T1000 (cell line): ENCODE results near the gene RBM22.
A peak's percentile ranks its signal among the peaks of the same experiment; 100 is the strongest.

ENCODE experiments used
- DNase-seq: peaks from one replicate; lab custom pipeline; 2025; ENCODE audit warnings: mixed read lengths; lab: John Stamatoyannopoulos, UW

RBM22 gene

GRCh38 chr5:150672237-150672883, 28.5 kb downstream of the RBM22 start:
- DNase-seq = no peak

GRCh38 chr5:150671509-150672236, 29.2 kb downstream of the RBM22 start:
- no peak for DNase-seq

GRCh38 chr5:150670948-150671310, 29.9 kb downstream of the RBM22 start:
- DNase-seq = no peak

- DNase-seq = no peak
Observed at GRCh38 chr5:150670275-150670947, 30.5 kb downstream of the RBM22 start.

GRCh38 chr5:150665044-150665443, 35.8 kb downstream of the RBM22 start:
- no peak for DNase-seq

- DNase-seq = no peak
Observed at GRCh38 chr5:150663936-150664335, 36.9 kb downstream of the RBM22 start.

GRCh38 chr5:150662731-150663516, 37.9 kb downstream of the RBM22 start:
- DNase-seq = no peak

- no peak for DNase-seq
Observed at GRCh38 chr5:150661821-150662596, 38.9 kb downstream of the RBM22 start.

GRCh38 chr5:150661086-150661485, 39.8 kb downstream of the RBM22 start, which contains the start of gene MYOZ3:
TSS of gene MYOZ3 (plus strand) at chr5:150661251. CDS start at chr5:150662942, 1,691 bp downstream.
- no peak for DNase-seq

GRCh38 chr5:150660108-150660831, 40.6 kb downstream of the RBM22 start:
- DNase-seq = no peak

- DNase-seq = no peak
Observed at GRCh38 chr5:150659360-150660107, 41.3 kb downstream of the RBM22 start.

- no peak for DNase-seq
Observed at GRCh38 chr5:150658699-150659265, 42.1 kb downstream of the RBM22 start.

GRCh38 chr5:150658121-150658520, 42.7 kb downstream of the RBM22 start:
- DNase-seq = no peak

- DNase-seq = peak; percentile 74
Observed at GRCh38 chr5:150656191-150657132, 44.4 kb downstream of the RBM22 start.

GRCh38 chr5:150655221-150655620, 45.6 kb downstream of the RBM22 start:
- DNase-seq = no peak

GRCh38 chr5:150653762-150654556, 46.9 kb downstream of the RBM22 start:
- no peak for DNase-seq

- no peak for DNase-seq
Observed at GRCh38 chr5:150653145-150653761, 47.6 kb downstream of the RBM22 start.
